ENCODE data around the gene PHETA2. TPM values are rescaled to one million over a fixed set of nuclear protein-coding genes. Genes with fewer than 3 reads are reported as not detected.
A peak's percentile ranks its signal among the peaks of the same experiment; 100 is the strongest.
"Not testable (repeated sequence)": the region's sequence is repeated elsewhere in the genome, so short reads cannot be mapped to it uniquely, and the experiment has no call there.

PHETA2 gene
- total and polyA plus RNA-seq, 2 experiments from 2014 or later: 5.4 to 8.3 TPM

GRCh38 chr22:42068291-42068690 lies 5.8 kb upstream of the PHETA2 start:
- H3K36me3 ChIP-seq (replicated peaks; ENCODE audit: insufficient read depth, low read depth): no peaks in the 10 kb centered on the region
- H3K4me1 ChIP-seq (ENCODE audit: insufficient read depth): peaks cover 13% of the 10 kb centered on the region
- H3K79me2 ChIP-seq: peaks cover 7% of the 10 kb centered on the region
- H3K27ac ChIP-seq: no peak overlapping the region
- H3K9me2 ChIP-seq (replicated peaks; ENCODE audit: insufficient read depth): no peaks in the 10 kb centered on the region
- H3K4me2 ChIP-seq: no peak overlapping the region
- no peaks in the 10 kb centered on the region for H3K27me3 ChIP-seq
- no peaks in the 10 kb centered on the region for H3K9me3 ChIP-seq (ENCODE audit: low read depth)
- TF ChIP-seq EZH2phosphoT487 (IDR thresholded peaks at IDR 0.05; ENCODE audit: low read depth, severe bottlenecking, unreplicated experiment): no peak
- TF ChIP-seq CTCF (IDR thresholded peaks at IDR 0.05; ENCODE audit: poor library complexity): no peak
- TF ChIP-seq EZH2 (IDR thresholded peaks at IDR 0.05; ENCODE audit: borderline replicate concordance): no peak
- no peak for DNase-seq (ENCODE audit: low spot score)
- H4K20me1 ChIP-seq (ENCODE audit: insufficient read depth, poor library complexity, severe bottlenecking): no peaks in the 10 kb centered on the region
- no peak overlapping the region for H2AFZ ChIP-seq
- H3K4me3 ChIP-seq: no peak overlapping the region
- 97% methylated on average over 4 of the region's 4 CpGs for WGBS (ENCODE audit: low lambda C conversion rate, missing lambda C conversion rate)

GRCh38 chr22:42069801-42070516 lies 4.1 kb upstream of the PHETA2 start:
- peaks cover 7% of the 10 kb centered on the region for H3K79me2 ChIP-seq
- H3K36me3 ChIP-seq (replicated peaks; ENCODE audit: insufficient read depth, low read depth): no peaks in the 10 kb centered on the region
- H3K9me2 ChIP-seq (replicated peaks; ENCODE audit: insufficient read depth): no peaks in the 10 kb centered on the region
- H3K4me2 ChIP-seq: peak overlapping the region; percentile 87
- DNase-seq (ENCODE audit: low spot score): no peak
- H2AFZ ChIP-seq: peak overlapping the region; percentile 53
- peak overlapping the region; percentile 86 for H3K27ac ChIP-seq
- no peaks in the 10 kb centered on the region for H4K20me1 ChIP-seq (ENCODE audit: insufficient read depth, poor library complexity, severe bottlenecking)
- WGBS (ENCODE audit: low lambda C conversion rate, missing lambda C conversion rate): 25% methylated on average over 19 of the region's 19 CpGs
- H3K9me3 ChIP-seq (ENCODE audit: low read depth): no peaks in the 10 kb centered on the region
- no peak for TF ChIP-seq EZH2 (IDR thresholded peaks at IDR 0.05; ENCODE audit: borderline replicate concordance)
- TF ChIP-seq EZH2phosphoT487 (IDR thresholded peaks at IDR 0.05; ENCODE audit: low read depth, severe bottlenecking, unreplicated experiment): no peak
- TF ChIP-seq CTCF (IDR thresholded peaks at IDR 0.05; ENCODE audit: poor library complexity): no peak
- no peaks in the 10 kb centered on the region for H3K27me3 ChIP-seq
- H3K4me1 ChIP-seq (ENCODE audit: insufficient read depth): peaks cover 13% of the 10 kb centered on the region
- H3K4me3 ChIP-seq: peak overlapping the region; percentile 37

GRCh38 chr22:42070517-42071422 lies 3.3 kb upstream of the PHETA2 start, which contains the start of gene NAGA:
Gene NAGA (minus strand): TSS chr22:42070812. CDS start chr22:42070297, 515 bp downstream.
- peak; percentile 98 for DNase-seq (ENCODE audit: low spot score)
- H3K9me2 ChIP-seq (replicated peaks; ENCODE audit: insufficient read depth): no peaks in the 10 kb centered on the region
- H3K27ac ChIP-seq: peak within 1 kb of the TSS; percentile 86
- peaks cover 13% of the 10 kb centered on the region for H3K4me1 ChIP-seq (ENCODE audit: insufficient read depth)
- H3K9me3 ChIP-seq (ENCODE audit: low read depth): no peaks in the 10 kb centered on the region
- no peaks in the 10 kb centered on the region for H3K36me3 ChIP-seq (replicated peaks; ENCODE audit: insufficient read depth, low read depth)
- no peaks in the 10 kb centered on the region for H4K20me1 ChIP-seq (ENCODE audit: insufficient read depth, poor library complexity, severe bottlenecking)
- H2AFZ ChIP-seq: peak within 1 kb of the TSS; percentile 74
- H3K4me3 ChIP-seq: peak within 1 kb of the TSS; percentile 37
- no peaks in the 10 kb centered on the region for H3K27me3 ChIP-seq
- 2% methylated on average over 54 of the region's 56 CpGs for WGBS (ENCODE audit: low lambda C conversion rate, missing lambda C conversion rate)
- TF ChIP-seq EZH2phosphoT487 (IDR thresholded peaks at IDR 0.05; ENCODE audit: low read depth, severe bottlenecking, unreplicated experiment) (no peak), CTCF (IDR thresholded peaks at IDR 0.05; ENCODE audit: poor library complexity) (no peak), EZH2 (IDR thresholded peaks at IDR 0.05; ENCODE audit: borderline replicate concordance) (no peak)
- peaks cover 7% of the 10 kb centered on the region for H3K79me2 ChIP-seq
- H3K4me2 ChIP-seq: peak within 1 kb of the TSS; percentile 87

- peak overlapping the region; percentile 4 for H3K4me3 ChIP-seq
- H3K27ac ChIP-seq: peak overlapping the region; percentile 86
- peaks cover 13% of the 10 kb centered on the region for H3K4me1 ChIP-seq (ENCODE audit: insufficient read depth)
- not testable (repeated sequence) for H4K20me1 ChIP-seq (ENCODE audit: insufficient read depth, poor library complexity, severe bottlenecking); H3K9me3 ChIP-seq (ENCODE audit: low read depth); H3K9me2 ChIP-seq (replicated peaks; ENCODE audit: insufficient read depth); H3K36me3 ChIP-seq (replicated peaks; ENCODE audit: insufficient read depth, low read depth); DNase-seq (ENCODE audit: low spot score); H3K79me2 ChIP-seq; H3K27me3 ChIP-seq
- H3K4me2 ChIP-seq: peak overlapping the region; percentile 87
- WGBS (ENCODE audit: low lambda C conversion rate, missing lambda C conversion rate): 89% methylated on average over 7 of the region's 7 CpGs
- H2AFZ ChIP-seq: peak overlapping the region; percentile 74
Observed at GRCh38 chr22:42071508-42071907, 2.5 kb upstream of the PHETA2 start.

Data from hepatocyte (in vitro differentiated cells).